Activated T-cell treated with anti-CD3 and anti-CD28 coated beads for 48 hours (primary cell): ENCODE results near the gene KRT83.
"Not testable (repeated sequence)": the region's sequence is repeated elsewhere in the genome, so short reads cannot be mapped to it uniquely, and the experiment has no call there.

Source experiments
- DNase-seq: peaks from one replicate; pipeline ENCODE4 v3.0.0-alpha.2; 2020; ENCODE audit warnings: low read depth

The KRT83 gene

GRCh38 chr12:52308806-52309425 is 12.3 kb downstream of the KRT83 start:
- DNase-seq: no peak

- DNase-seq: peak; percentile 55
Observed at GRCh38 chr12:52307836-52308805, 13.1 kb downstream of the KRT83 start.

GRCh38 chr12:52306731-52307130 is 14.5 kb downstream of the KRT83 start:
- no peak for DNase-seq

- DNase-seq: no peak
Observed at GRCh38 chr12:52305921-52306705, 15.1 kb downstream of the KRT83 start.

- not testable (repeated sequence) for DNase-seq
Observed at GRCh38 chr12:52304941-52305411, 16.2 kb downstream of the KRT83 start.

- DNase-seq: not testable (repeated sequence)
Observed at GRCh38 chr12:52302242-52302914, 18.8 kb downstream of the KRT83 start.

GRCh38 chr12:52301721-52302120 is 19.5 kb downstream of the KRT83 start:
- not testable (repeated sequence) for DNase-seq

GRCh38 chr12:52300796-52301691 is 20.2 kb downstream of the KRT83 start:
- DNase-seq: no peak

GRCh38 chr12:52298677-52299190 is 22.5 kb downstream of the KRT83 start:
- DNase-seq: no peak

GRCh38 chr12:52296572-52297215 is 24.5 kb downstream of the KRT83 start:
- DNase-seq: no peak

GRCh38 chr12:52295663-52296062 is 25.5 kb downstream of the KRT83 start:
- DNase-seq: no peak

GRCh38 chr12:52294803-52295202 is 26.4 kb downstream of the KRT83 start:
- no peak for DNase-seq

GRCh38 chr12:52293926-52294325 is 27.3 kb downstream of the KRT83 start:
- no peak for DNase-seq

GRCh38 chr12:52291267-52291935 is 29.8 kb downstream of the KRT83 start, which contains the start of gene KRT81:
KRT81 (minus strand) TSS chr12:52291534; CDS start chr12:52291465, 69 bp downstream.
- no peak for DNase-seq

- DNase-seq: not testable (repeated sequence)
Observed at GRCh38 chr12:52290483-52291134, 30.6 kb downstream of the KRT83 start.

- DNase-seq: not testable (repeated sequence)
Observed at GRCh38 chr12:52287816-52288805, 33.1 kb downstream of the KRT83 start.
